IMR-90 (cell line): ENCODE measurements around the gene SCTR. TPM values are rescaled to one million over a fixed set of nuclear protein-coding genes. Genes with fewer than 3 reads are reported as not detected.

Experiments
- ATAC-seq: fragments of 200-7000 bp; cut with Tn5 transposase; 2 replicates; pipeline ENCODE4 v1.9.1; 2020; ENCODE audit warnings: low read depth, mild to moderate bottlenecking, moderate library complexity
- BruUV-seq: library from RNA; stranded (reverse); fragments of 400-500 nt; replicated peaks from 2 replicates; lab custom pipeline; 2021; lab: Mats Ljungman, UMichigan
- CTCF ChIA-PET: fragments of 300-600 bp; formaldehyde crosslinking; extraction: SDS; loops from one replicate; lab custom pipeline; 2021; ENCODE audit warnings: antibody characterized with exemption; lab: Yijun Ruan, JAX
- POLR2A ChIA-PET: fragments of 300-600 bp; sonication (Branson Sonifier 250); formaldehyde crosslinking; loops from one replicate; lab custom pipeline; 2022; ENCODE audit warnings: antibody characterized with exemption; ENCODE audit not compliant: unreplicated experiment; lab: Charles Lee
- DNase-seq: peaks from one replicate; pipeline ENCODE4 v3.0.0; 2013
- H2AFZ ChIP-seq: replicated peaks from 2 replicates; pipeline ENCODE3; 2013; ENCODE audit warnings: low read length, mild to moderate bottlenecking; ENCODE audit not compliant: poor library complexity
- H2AK5ac ChIP-seq: 2 replicates; pipeline ENCODE4 v1.6.1; 2013; ENCODE audit warnings: low read depth, low read length, inconsistent platforms
- H2AK9ac ChIP-seq: replicated peaks from 2 replicates; pipeline ENCODE3; 2013; ENCODE audit warnings: mild to moderate bottlenecking, low read depth, low read length, moderate library complexity; ENCODE audit not compliant: poor library complexity
- H2BK120ac ChIP-seq: 2 replicates; pipeline ENCODE4 v1.6.1; 2013; ENCODE audit warnings: low read depth, low read length, inconsistent platforms
- H2BK15ac ChIP-seq: 3 replicates; pipeline ENCODE4 v1.6.1; 2013; ENCODE audit warnings: low read depth, low read length, inconsistent platforms
- H2BK20ac ChIP-seq: 2 replicates; pipeline ENCODE4 v1.6.1; 2013; ENCODE audit warnings: low read depth, mild to moderate bottlenecking, inconsistent platforms, low read length, moderate library complexity
- H2BK5ac ChIP-seq: 2 replicates; pipeline ENCODE4 v1.6.1; 2013; ENCODE audit warnings: mild to moderate bottlenecking, low read depth, low read length, inconsistent platforms; ENCODE audit not compliant: poor library complexity, severe bottlenecking
- H3K14ac ChIP-seq: replicated peaks from 2 replicates; pipeline ENCODE4 v1.6.1; 2013; ENCODE audit warnings: low read depth, low read length, inconsistent platforms
- H3K18ac ChIP-seq: 2 replicates; pipeline ENCODE4 v1.6.1; 2013; ENCODE audit warnings: low read depth, low read length, control low read depth
- H3K23ac ChIP-seq: 2 replicates; pipeline ENCODE4 v1.6.1; 2013; ENCODE audit warnings: low read depth, low read length, inconsistent platforms
- H3K27ac ChIP-seq: 2 replicates; pipeline ENCODE4 v1.5.1; 2013; ENCODE audit warnings: mild to moderate bottlenecking, control low read depth, low read length; ENCODE audit not compliant: insufficient read depth
- H3K27me3 ChIP-seq: 2 replicates; pipeline ENCODE4 v1.6.1; 2013; ENCODE audit warnings: low read length; ENCODE audit not compliant: control insufficient read depth, insufficient read depth
- H3K36me3 ChIP-seq: 2 replicates; pipeline ENCODE4 v1.6.1; 2013; ENCODE audit warnings: low read length, mixed read lengths; ENCODE audit not compliant: control insufficient read depth, insufficient read depth
- H3K4ac ChIP-seq: 2 replicates; pipeline ENCODE4 v1.6.1; 2013; ENCODE audit warnings: low read depth, low read length, inconsistent platforms
- H3K4me1 ChIP-seq: 2 replicates; pipeline ENCODE4 v1.6.1; 2013; ENCODE audit warnings: low read length, mixed read lengths; ENCODE audit not compliant: control insufficient read depth, insufficient read depth
- H3K4me2 ChIP-seq: 2 replicates; pipeline ENCODE4 v1.6.1; 2013; ENCODE audit warnings: low read depth, mild to moderate bottlenecking, control low read depth, low read length, moderate library complexity
- H3K4me3 ChIP-seq: 2 replicates; pipeline ENCODE4 v1.5.1; 2013; ENCODE audit warnings: low read depth, mild to moderate bottlenecking, control low read depth, low read length, moderate library complexity; ENCODE audit not compliant: insufficient read depth
- H3K56ac ChIP-seq: 2 replicates; pipeline ENCODE4 v1.6.1; 2013; ENCODE audit warnings: low read length, inconsistent platforms; ENCODE audit not compliant: insufficient read depth; ENCODE audit errors: extremely low read depth
- H3K79me1 ChIP-seq, 2 experiments: 2 replicates each; pipeline ENCODE4 v1.6.1; 2013; ENCODE audit warnings: low read length in 2 of 2, inconsistent platforms in 1 of 2, low read depth in 1 of 2
- H3K9ac ChIP-seq: 2 replicates; pipeline ENCODE4 v1.6.1; 2013; ENCODE audit warnings: low read depth, low read length, control low read depth
- H3K9me1 ChIP-seq: 2 replicates; pipeline ENCODE4 v1.6.1; 2013; ENCODE audit warnings: low read length, inconsistent platforms; ENCODE audit not compliant: insufficient read depth
- H3K9me3 ChIP-seq: 2 replicates; pipeline ENCODE4 v1.6.1; 2013; ENCODE audit warnings: low read length; ENCODE audit not compliant: control insufficient read depth, insufficient read depth
- H4K20me1 ChIP-seq: 2 replicates; pipeline ENCODE4 v1.6.1; 2013; ENCODE audit warnings: low read length, inconsistent platforms; ENCODE audit not compliant: insufficient read depth
- H4K5ac ChIP-seq: 2 replicates; pipeline ENCODE4 v1.6.1; 2013; ENCODE audit warnings: mild to moderate bottlenecking, low read depth, low read length, control low read depth
- H4K8ac ChIP-seq, 2 experiments: 2 replicates each; pipeline ENCODE4 v1.6.1; 2013; ENCODE audit warnings: low read depth in 2 of 2, low read length in 2 of 2, control low read depth in 1 of 2, inconsistent platforms in 1 of 2
- H4K91ac ChIP-seq: 2 replicates; pipeline ENCODE4 v1.6.1; 2013; ENCODE audit warnings: low read depth, low read length, inconsistent platforms; ENCODE audit not compliant: insufficient read depth
- BHLHE40 ChIP-seq: fragments of 150-350 bp; IDR thresholded peaks from 2 replicates; pipeline ENCODE4 v1.6.1; 2016; ENCODE audit warnings: mild to moderate bottlenecking, low read depth, low read length
- CEBPB ChIP-seq: IDR thresholded peaks from 2 replicates; pipeline ENCODE4 v1.6.1; 2012; ENCODE audit warnings: low read depth, low read length, improper control_type of control experiment
- CHD1 ChIP-seq: IDR thresholded peaks from 2 replicates; pipeline ENCODE4 v1.6.1; 2012; ENCODE audit warnings: low read depth, low read length, improper control_type of control experiment
- CTCF ChIP-seq: conservative IDR thresholded peaks from 2 replicates; pipeline ENCODE4 v1.5.1; 2012; ENCODE audit warnings: mild to moderate bottlenecking, low read depth, low read length, improper control_type of control experiment
- ELK1 ChIP-seq: fragments of 150-350 bp; IDR thresholded peaks from 2 replicates; pipeline ENCODE4 v1.6.1; 2016; ENCODE audit warnings: low read depth, mild to moderate bottlenecking, low read length, moderate library complexity, borderline replicate concordance
- MAFK ChIP-seq: IDR thresholded peaks from 2 replicates; pipeline ENCODE4 v1.6.1; 2012; ENCODE audit warnings: low read depth, low read length, improper control_type of control experiment
- MAZ ChIP-seq: IDR thresholded peaks from 2 replicates; pipeline ENCODE4 v1.6.1; 2012; ENCODE audit warnings: low read depth, mild to moderate bottlenecking, low read length, improper control_type of control experiment, moderate library complexity, borderline replicate concordance
- MXI1 ChIP-seq: IDR thresholded peaks from 2 replicates; pipeline ENCODE4 v1.6.1; 2012; ENCODE audit warnings: low read depth, mild to moderate bottlenecking, low read length, moderate library complexity, borderline replicate concordance
- NFE2L2 ChIP-seq: fragments of 150-350 bp; IDR thresholded peaks from 2 replicates; pipeline ENCODE4 v1.6.1; 2016; ENCODE audit warnings: low read depth, mild to moderate bottlenecking, low read length
- POLR2A ChIP-seq: IDR thresholded peaks from 2 replicates; pipeline ENCODE4 v1.6.1; 2012; ENCODE audit warnings: mild to moderate bottlenecking, low read depth, low read length
- RAD21 ChIP-seq: IDR thresholded peaks from 2 replicates; pipeline ENCODE4 v1.6.1; 2012; ENCODE audit warnings: low read length, improper control_type of control experiment
- RCOR1 ChIP-seq: IDR thresholded peaks from 2 replicates; pipeline ENCODE4 v1.6.1; 2012; ENCODE audit warnings: mild to moderate bottlenecking, low read length, improper control_type of control experiment; ENCODE audit not compliant: insufficient replicate concordance
- RFX5 ChIP-seq: IDR thresholded peaks from 2 replicates; pipeline ENCODE4 v1.8.0; 2012; ENCODE audit warnings: low read depth, mild to moderate bottlenecking, low read length, moderate library complexity
- SMC3 ChIP-seq: fragments of 150-350 bp; IDR thresholded peaks from 2 replicates; pipeline ENCODE4 v1.6.1; 2016; ENCODE audit warnings: low read depth, mild to moderate bottlenecking, antibody characterized with exemption, low read length, moderate library complexity
- USF2 ChIP-seq: fragments of 150-350 bp; IDR thresholded peaks from 2 replicates; pipeline ENCODE4 v1.6.1; 2017; ENCODE audit warnings: mild to moderate bottlenecking, antibody characterized with exemption, low read length, low read depth
- WGBS, 2 experiments: methylation state at CpG; one replicate each; pipeline versions ENCODE4 v1.1.5 to v1.1.7; 2013; ENCODE audit warnings: missing lambda C conversion rate in 2 of 2; ENCODE audit not compliant: insufficient read length in 1 of 2; ENCODE audit errors: extremely low coverage in 2 of 2; 5-methylcytosine and 5-hydroxymethylcytosine counted together
- dilution Hi-C: fragments of 300-500 bp; cut with HindIII; formaldehyde crosslinking; loops from one replicate; pipeline ENCODE4 v1.14.3; 2018; ENCODE audit warnings: low sequenced_read_pairs; ENCODE audit not compliant: unreplicated experiment
- in situ Hi-C: fragments of 300-500 bp; cut with MboI; formaldehyde crosslinking; loops from 3 replicates; pipeline ENCODE4 v1.14.3; 2019; ENCODE audit warnings: low sequenced_read_pairs, inconsistent platforms, mixed read lengths
- intact Hi-C: fragments of 100-400 bp; cut with micrococcal nuclease; formaldehyde crosslinking; loops from 2 replicates; pipeline ENCODE4 v1.10.0; 2022
- polyA plus RNA-seq, 3 experiments: library from polyadenylated mRNA; depleted of rRNA; stranded (reverse); fragments of >200 nt; gene quantifications; 2 replicates each; pipeline ENCODE4 v1.2.3, GENCODE V29; 2012; ENCODE audit warnings: low replicate concordance in 1 of 3
- total RNA-seq: library from RNA; depleted of rRNA; stranded (reverse); fragments of >200 nt; gene quantifications from 2 replicates; pipeline ENCODE4 v1.2.3, GENCODE V29; 2012

The SCTR gene
- total and polyA plus RNA-seq, 2 of the 4 experiments (the other 2 are of a cell fraction): not detected

- H3K4me2 ChIP-seq: no peak overlapping the region
- no CpG with 5 or more reads among the region's 2 CpGs for WGBS, 2 experiments
- H3K27me3 ChIP-seq: no peaks in the 10 kb centered on the region
- no peaks in the 10 kb centered on the region for H3K79me1 ChIP-seq
- no peak overlapping the region for H2BK20ac ChIP-seq
- H3K9me3 ChIP-seq: no peaks in the 10 kb centered on the region
- intact Hi-C loops (no loop called here), in situ Hi-C loops (no loop called here), dilution Hi-C loops (no loop called here)
- no peak overlapping the region for H3K56ac ChIP-seq
- H4K8ac ChIP-seq: no peak overlapping the region
- BruUV-seq: no TSS peak
- no peak overlapping the region for H4K5ac ChIP-seq
- H2AK9ac ChIP-seq: no peak overlapping the region
- no peak overlapping the region for H3K4ac ChIP-seq
- H3K36me3 ChIP-seq: no peaks in the 10 kb centered on the region
- no peak overlapping the region for H2BK120ac ChIP-seq
- no peak overlapping the region for H2AFZ ChIP-seq
- H2BK5ac ChIP-seq: no peak overlapping the region
- H3K4me1 ChIP-seq: no peaks in the 10 kb centered on the region
- no peak overlapping the region for H4K91ac ChIP-seq
- ATAC-seq (no peak), DNase-seq (no peak)
- ChIA-PET CTCF (no interaction called here), POLR2A (no interaction called here)
- H2AK5ac ChIP-seq: no peak overlapping the region
- H3K9ac ChIP-seq: no peak overlapping the region
- no peak overlapping the region for H3K4me3 ChIP-seq
- H2BK15ac ChIP-seq: no peak overlapping the region
- no peaks in the 10 kb centered on the region for H4K20me1 ChIP-seq
- H3K9me1 ChIP-seq: no peaks in the 10 kb centered on the region
- H3K18ac ChIP-seq: no peak overlapping the region
- H3K14ac ChIP-seq: no peak overlapping the region
- TF ChIP-seq RFX5 (no peak), RCOR1 (no peak), RAD21 (no peak), SMC3 (no peak), POLR2A (no peak), MXI1 (no peak), CHD1 (no peak), MAFK (no peak), USF2 (no peak), ELK1 (no peak), MAZ (no peak), BHLHE40 (no peak), CEBPB (no peak), NFE2L2 (no peak), CTCF (no peak)
- H3K23ac ChIP-seq: no peak overlapping the region
- no peak overlapping the region for H3K27ac ChIP-seq
Measured at GRCh38 chr2:119516121-119516520, 8.2 kb downstream of the SCTR start.
